Spleen (tissue), 7 donors: Measurements from ENCODE around the gene KCNQ1.

Experiments
- CTCF ChIP-seq, 11 experiments: fragments of 200-600 bp in 7 of 11; fragments of 450-650 bp in 4 of 11; sonication (generic) in 4 of 11; IDR thresholded peaks in 8 of 11; conservative IDR thresholded peaks in 3 of 11; 1 replicate in 7 of 11; 2 replicates in 4 of 11; pipeline versions ENCODE4 v1.4.0 to v1.8.0; 2016 to 2021; ENCODE audit warnings: antibody characterized with exemption in 11 of 11, inconsistent platforms in 4 of 11, mild to moderate bottlenecking in 1 of 11
- POLR2A ChIP-seq, 3 donors: fragments of 450-650 bp; IDR thresholded peaks; one replicate each; pipeline ENCODE4 v1.5.1; 2017; ENCODE audit warnings: antibody characterized with exemption in 3 of 3, mild to moderate bottlenecking in 1 of 3
- donor health status: DM: no; HTN: no; CAD: no; lungs with moderate emphysema.
- donor health status: DM: no; HTN: no; CAD: no.
- donor health status: DM: no; HTN: no; CAD: no.

- TF ChIP-seq CTCF (IDR thresholded peaks at IDR 0.05 in 8 of 11, conservative IDR thresholded peaks at IDR 0.05 in 3 of 11) (no peak), POLR2A (IDR thresholded peaks at IDR 0.05) (no peak)
Observed at GRCh38 chr11:2483426-2483825, 38.6 kb downstream of the KCNQ1 start.
